DND-41 (cell line): ENCODE measurements around the gene ADGRD2.

Experiments
- ATAC-seq: fragments of 200-7000 bp; cut with Tn5 transposase; 3 replicates; pipeline ENCODE4 v1.9.1; 2021; ENCODE audit warnings: low read depth; ENCODE audit not compliant: insufficient read depth
- DNase-seq: peaks from one replicate; pipeline ENCODE4 v3.0.0-alpha.2; 2020
- H2AFZ ChIP-seq: 2 replicates; pipeline ENCODE4 v1.6.0; 2012; ENCODE audit warnings: low read depth, low read length
- H3K27ac ChIP-seq: 2 replicates; pipeline ENCODE4 v1.5.1; 2012; ENCODE audit warnings: low read length, inconsistent platforms
- H3K27me3 ChIP-seq: fragments of 200-600 bp; sonication (generic); 2 replicates; pipeline ENCODE4 v1.6.0; 2012; ENCODE audit warnings: low read length, mild to moderate bottlenecking, inconsistent platforms; ENCODE audit not compliant: insufficient read depth, poor library complexity
- H3K36me3 ChIP-seq: 2 replicates; pipeline ENCODE4 v1.5.1; 2012; ENCODE audit warnings: low read length, inconsistent platforms; ENCODE audit not compliant: insufficient read depth
- H3K4me1 ChIP-seq: 2 replicates; pipeline ENCODE4 v1.5.1; 2012; ENCODE audit warnings: mild to moderate bottlenecking, low read length; ENCODE audit not compliant: insufficient read depth
- H3K4me2 ChIP-seq: 2 replicates; pipeline ENCODE4 v1.6.0; 2012; ENCODE audit warnings: mild to moderate bottlenecking, moderate library complexity, low read length, inconsistent platforms; ENCODE audit not compliant: insufficient read depth
- H3K4me3 ChIP-seq, 2 experiments: fragments of 200-600 bp in 1 of 2; shearing (Covaris generic) in 1 of 2; 2 replicates each; pipeline ENCODE4 v1.5.1; 2012 to 2016; ENCODE audit warnings: inconsistent platforms in 2 of 2, low read length in 2 of 2, mild to moderate bottlenecking in 2 of 2, low read depth in 1 of 2, moderate library complexity in 1 of 2
- H3K79me2 ChIP-seq: 2 replicates; pipeline ENCODE4 v1.6.0; 2012; ENCODE audit warnings: low read length, inconsistent platforms; ENCODE audit not compliant: insufficient read depth
- H3K9ac ChIP-seq: 2 replicates; pipeline ENCODE4 v1.6.0; 2012; ENCODE audit warnings: low read depth, mild to moderate bottlenecking, inconsistent platforms, low read length, moderate library complexity
- H3K9me3 ChIP-seq: 2 replicates; pipeline ENCODE4 v1.5.1; 2012; ENCODE audit warnings: low read length, moderate library complexity, mild to moderate bottlenecking, inconsistent platforms; ENCODE audit not compliant: insufficient read depth, severe bottlenecking
- H4K20me1 ChIP-seq: 2 replicates; pipeline ENCODE4 v1.6.0; 2012; ENCODE audit warnings: low read length; ENCODE audit not compliant: insufficient read depth
- EZH2 ChIP-seq: IDR thresholded peaks from 3 replicates; pipeline ENCODE4 v1.6.1; 2012; ENCODE audit warnings: borderline replicate concordance, low read depth, mild to moderate bottlenecking, moderate library complexity, low read length, inconsistent platforms; ENCODE audit not compliant: severe bottlenecking
- TF ChIP-seq, protein P1 (sequence below): IDR thresholded peaks from 2 replicates; pipeline ENCODE4 v1.5.1; 2012; ENCODE audit warnings: borderline replicate concordance, low read length, moderate library complexity, mild to moderate bottlenecking; ENCODE audit not compliant: poor library complexity, severe bottlenecking; ENCODE audit errors: extremely low read depth

ADGRD2 gene

DNA sequence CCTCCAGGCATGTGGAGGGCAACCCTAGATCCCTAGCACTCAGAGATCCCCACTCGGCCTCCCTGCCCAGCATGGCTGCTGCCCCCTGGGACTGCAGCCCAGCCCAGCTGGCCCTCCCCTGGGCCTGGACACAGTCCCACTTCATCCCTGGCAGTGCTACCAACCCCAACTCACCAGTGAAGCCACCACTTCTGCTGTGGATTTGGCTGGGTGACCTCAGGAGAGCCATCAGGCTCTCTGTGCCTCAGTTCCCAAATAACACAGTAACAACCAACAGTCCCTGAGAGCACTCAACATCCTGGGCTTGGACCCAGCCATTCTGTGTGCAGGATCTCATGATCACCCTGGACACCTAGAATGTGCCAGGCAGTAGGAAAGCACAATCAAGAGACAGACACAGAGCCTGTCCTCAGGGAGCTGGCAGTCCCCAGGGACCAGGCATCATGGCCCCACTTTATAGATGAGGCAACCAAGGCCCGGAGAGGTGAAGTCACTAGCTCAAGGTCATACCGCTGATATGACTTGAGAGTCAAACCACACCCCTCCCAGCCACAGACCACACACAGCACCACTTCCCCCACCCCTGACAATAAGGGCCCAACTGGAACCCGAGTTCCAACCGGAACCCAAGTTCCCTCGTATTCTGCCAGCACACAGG is 30.3 kb upstream of the ADGRD2 start:
- ATAC-seq = 0 out of 3 replicates have a peak, but pooled peaks have one; percentile 2
- no peaks in the 10 kb centered on the region for H3K27me3 ChIP-seq
- no peak overlapping the region for H3K4me3 ChIP-seq
- H4K20me1 ChIP-seq = no peaks in the 10 kb centered on the region
- 0 out of 2 replicates have a peak overlapping the region, but pooled peaks have one; percentile 59 for H2AFZ ChIP-seq
- H3K9ac ChIP-seq = no peak overlapping the region
- no peak for TF ChIP-seq EZH2
- TF ChIP-seq, protein P1, sequence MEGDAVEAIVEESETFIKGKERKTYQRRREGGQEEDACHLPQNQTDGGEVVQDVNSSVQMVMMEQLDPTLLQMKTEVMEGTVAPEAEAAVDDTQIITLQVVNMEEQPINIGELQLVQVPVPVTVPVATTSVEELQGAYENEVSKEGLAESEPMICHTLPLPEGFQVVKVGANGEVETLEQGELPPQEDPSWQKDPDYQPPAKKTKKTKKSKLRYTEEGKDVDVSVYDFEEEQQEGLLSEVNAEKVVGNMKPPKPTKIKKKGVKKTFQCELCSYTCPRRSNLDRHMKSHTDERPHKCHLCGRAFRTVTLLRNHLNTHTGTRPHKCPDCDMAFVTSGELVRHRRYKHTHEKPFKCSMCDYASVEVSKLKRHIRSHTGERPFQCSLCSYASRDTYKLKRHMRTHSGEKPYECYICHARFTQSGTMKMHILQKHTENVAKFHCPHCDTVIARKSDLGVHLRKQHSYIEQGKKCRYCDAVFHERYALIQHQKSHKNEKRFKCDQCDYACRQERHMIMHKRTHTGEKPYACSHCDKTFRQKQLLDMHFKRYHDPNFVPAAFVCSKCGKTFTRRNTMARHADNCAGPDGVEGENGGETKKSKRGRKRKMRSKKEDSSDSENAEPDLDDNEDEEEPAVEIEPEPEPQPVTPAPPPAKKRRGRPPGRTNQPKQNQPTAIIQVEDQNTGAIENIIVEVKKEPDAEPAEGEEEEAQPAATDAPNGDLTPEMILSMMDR = no peak
- H3K27ac ChIP-seq = no peak overlapping the region
- no peaks in the 10 kb centered on the region for H3K36me3 ChIP-seq
- no peak overlapping the region for H3K4me2 ChIP-seq
- no peak for DNase-seq
- peaks cover 5% of the 10 kb centered on the region for H3K4me1 ChIP-seq
- H3K9me3 ChIP-seq = no peaks in the 10 kb centered on the region
- H3K79me2 ChIP-seq = peaks cover 3% of the 10 kb centered on the region

DNA sequence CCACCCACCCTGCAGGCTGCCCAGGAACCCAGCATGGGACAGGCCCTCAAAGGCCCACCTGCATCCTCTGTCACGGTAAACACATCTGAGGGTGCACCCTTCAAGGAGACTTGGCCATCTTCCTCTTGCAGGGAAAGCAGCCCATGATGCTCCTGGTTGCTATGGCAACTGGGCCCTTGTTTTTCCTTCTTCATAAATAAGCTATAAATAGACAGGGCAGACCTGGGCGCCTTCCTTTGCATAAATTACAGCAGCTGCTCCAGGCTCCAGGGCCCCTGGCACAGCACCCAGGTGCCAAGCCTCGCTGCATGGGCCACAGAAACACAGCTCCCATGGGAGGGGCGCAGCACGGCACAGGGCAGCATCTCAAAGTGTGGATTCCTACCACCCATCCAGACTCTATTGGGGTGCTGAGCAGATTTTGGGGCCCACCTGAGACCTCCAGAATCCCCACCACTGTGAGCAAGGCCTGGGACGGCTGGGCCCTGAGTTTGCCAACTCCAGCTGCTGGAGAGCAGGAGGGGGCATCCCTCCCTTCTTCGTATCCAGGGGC is 29.2 kb upstream of the ADGRD2 start:
- ATAC-seq (no peak), DNase-seq (no peak)
- no peaks in the 10 kb centered on the region for H3K4me1 ChIP-seq
- no peaks in the 10 kb centered on the region for H3K27me3 ChIP-seq
- H3K79me2 ChIP-seq = no peaks in the 10 kb centered on the region
- H3K4me2 ChIP-seq = no peak overlapping the region
- no peak overlapping the region for H3K27ac ChIP-seq
- H2AFZ ChIP-seq = no peak overlapping the region
- H3K9ac ChIP-seq = no peak overlapping the region
- no peak overlapping the region for H3K4me3 ChIP-seq
- no peaks in the 10 kb centered on the region for H4K20me1 ChIP-seq
- H3K36me3 ChIP-seq = no peaks in the 10 kb centered on the region
- TF ChIP-seq EZH2 = no peak
- TF ChIP-seq, protein P1 = no peak
- no peaks in the 10 kb centered on the region for H3K9me3 ChIP-seq

DNA sequence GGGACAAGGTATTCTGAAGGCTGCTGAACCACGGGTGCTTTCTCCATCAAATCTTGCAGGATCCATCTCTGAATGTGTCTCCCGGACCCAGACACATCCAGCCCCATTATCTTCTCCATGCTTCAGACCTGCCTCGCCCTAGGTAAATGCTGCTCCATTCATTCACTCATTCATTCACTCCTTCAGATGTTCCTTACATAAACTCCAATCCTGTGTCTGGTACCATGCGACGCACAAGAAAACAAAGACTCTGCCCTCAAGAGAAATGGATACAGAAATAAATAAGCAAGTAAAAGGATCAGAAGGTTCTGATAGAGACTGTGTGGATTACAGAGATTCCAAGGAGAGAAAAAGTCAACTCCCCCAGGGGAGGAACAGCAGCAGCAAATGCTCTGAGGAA is 27.1 kb upstream of the ADGRD2 start:
- no peak for TF ChIP-seq EZH2
- TF ChIP-seq, protein P1 = no peak
- Histone ChIP-seq H4K20me1 (no peaks in the 10 kb centered on the region), H3K36me3 (no peaks in the 10 kb centered on the region), H2AFZ (no peak overlapping the region), H3K4me2 (no peak overlapping the region), H3K9me3 (no peaks in the 10 kb centered on the region), H3K4me1 (no peaks in the 10 kb centered on the region), H3K27ac (no peak overlapping the region), H3K4me3 (no peak overlapping the region), H3K9ac (no peak overlapping the region), H3K27me3 (no peaks in the 10 kb centered on the region), H3K79me2 (no peaks in the 10 kb centered on the region)
- no peak for DNase-seq
- ATAC-seq = no peak
